Measurements from ENCODE around the gene RHBDF2.
"Not testable (repeated sequence)": the region's sequence is repeated elsewhere in the genome, so short reads cannot be mapped to it uniquely, and the experiment has no call there.

Gene RHBDF2

DNA sequence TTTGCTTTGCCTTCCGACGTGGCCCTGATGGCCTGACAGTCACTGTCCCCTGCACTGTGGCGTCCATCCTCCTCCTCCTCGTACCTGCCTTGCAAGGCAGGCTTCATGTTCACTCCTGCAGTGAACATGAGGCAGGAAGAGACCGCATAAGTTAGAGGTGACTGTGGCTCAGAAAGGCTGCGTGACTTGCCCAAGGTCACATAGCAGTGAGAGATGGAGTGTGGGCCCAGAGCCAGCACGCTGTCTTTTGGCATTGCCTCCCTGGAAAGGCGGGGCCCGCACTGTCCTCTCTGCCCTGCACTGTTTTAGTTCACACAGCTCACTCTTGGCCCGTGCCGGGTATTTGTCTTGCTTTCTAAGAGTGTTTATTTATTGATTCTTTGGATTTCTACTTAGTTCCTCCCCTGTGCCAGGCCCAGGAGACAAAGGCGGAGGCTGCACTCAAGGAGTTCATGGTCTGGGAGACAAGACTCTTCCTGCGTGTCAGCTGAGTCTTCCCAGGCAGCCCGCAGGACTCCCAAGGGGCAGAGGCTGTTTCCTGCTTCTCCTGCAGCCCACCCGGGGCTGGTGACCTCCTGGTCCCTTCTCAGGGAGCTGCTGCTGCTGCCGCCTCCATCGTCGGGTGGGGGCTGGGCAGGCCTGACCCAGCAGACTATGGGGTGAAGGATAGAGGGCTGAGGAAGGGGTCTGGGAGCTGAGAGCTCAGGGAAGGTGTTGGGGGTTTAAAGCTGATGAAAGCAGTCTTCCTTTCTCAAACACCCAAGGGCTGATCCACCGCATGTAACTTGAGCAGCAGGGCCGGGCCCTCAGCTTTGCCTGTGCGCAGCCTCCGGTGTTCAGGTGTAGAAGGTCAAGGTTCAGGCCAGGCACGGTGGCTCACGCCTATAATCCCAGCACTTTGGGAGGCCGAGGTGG lies 23.6 kb upstream of the RHBDF2 start:
- DNase-seq = peak; percentile 60

DNA sequence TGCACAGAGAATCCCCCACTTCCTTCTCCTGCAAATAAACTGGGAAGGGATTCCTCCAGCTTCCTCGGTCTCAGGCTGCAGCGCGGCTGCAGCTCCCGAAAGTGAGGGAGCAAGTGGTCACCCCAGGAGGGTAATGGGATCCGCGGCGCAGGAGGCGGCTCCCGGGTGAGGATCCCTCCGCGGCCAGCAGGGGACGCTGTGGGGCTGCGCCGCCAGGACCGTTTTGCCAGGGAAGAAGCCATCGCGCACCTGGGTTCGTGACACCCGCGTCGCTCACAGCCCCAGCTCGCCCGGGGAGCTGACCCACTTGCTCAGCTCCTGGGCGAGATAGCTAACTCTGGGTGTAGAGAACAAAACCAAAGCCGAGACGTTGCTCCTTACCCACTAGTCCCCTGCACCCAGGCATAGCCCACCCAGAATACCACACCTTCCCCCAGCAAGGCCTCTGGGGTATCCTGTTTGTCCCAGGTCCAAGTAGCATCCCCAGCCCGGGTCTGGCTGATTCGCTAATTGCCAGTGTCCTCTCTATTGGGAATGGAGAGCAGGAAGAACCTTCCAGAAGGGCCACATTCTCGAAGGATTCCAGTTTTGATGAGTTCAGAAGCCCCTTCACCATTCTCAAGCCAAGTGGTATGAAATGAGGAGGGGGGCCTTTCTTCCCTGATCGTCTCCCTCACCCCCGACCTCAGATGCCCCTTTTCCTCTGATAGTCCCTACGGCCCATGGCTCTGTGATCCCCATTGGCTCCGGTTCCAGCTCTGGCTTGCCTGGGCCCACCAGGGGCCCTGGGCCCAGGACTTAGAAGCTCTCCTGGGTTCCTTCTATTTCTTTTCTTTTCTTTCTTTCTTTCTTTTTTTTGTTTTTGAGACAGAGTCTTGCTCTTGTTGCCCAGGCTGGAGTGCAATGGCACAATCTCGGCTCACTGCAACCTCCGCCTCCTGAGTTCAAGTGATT lies 22.1 kb upstream of the RHBDF2 start:
- peak; percentile 78 for DNase-seq

DNA sequence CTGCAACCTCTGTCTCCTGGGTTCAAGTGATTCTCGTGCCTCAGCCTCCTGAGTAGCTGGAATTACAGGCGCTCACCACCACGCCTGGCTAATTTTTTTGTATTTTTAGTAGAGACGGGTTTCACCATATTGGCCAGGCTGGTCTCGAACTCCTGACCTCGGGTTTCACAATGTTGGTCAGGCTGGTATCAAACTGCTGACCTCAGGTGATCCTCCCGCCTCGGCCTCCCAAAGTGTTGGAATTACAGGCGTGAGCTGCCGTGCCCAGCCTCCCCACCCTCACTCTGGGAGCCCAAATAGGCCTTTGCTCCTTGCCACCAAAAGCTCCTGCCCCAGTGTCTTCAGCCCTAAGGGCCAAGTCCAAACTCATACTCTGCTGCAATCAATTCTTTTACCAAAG lies 20.5 kb upstream of the RHBDF2 start:
- not testable (repeated sequence) for DNase-seq

DNA sequence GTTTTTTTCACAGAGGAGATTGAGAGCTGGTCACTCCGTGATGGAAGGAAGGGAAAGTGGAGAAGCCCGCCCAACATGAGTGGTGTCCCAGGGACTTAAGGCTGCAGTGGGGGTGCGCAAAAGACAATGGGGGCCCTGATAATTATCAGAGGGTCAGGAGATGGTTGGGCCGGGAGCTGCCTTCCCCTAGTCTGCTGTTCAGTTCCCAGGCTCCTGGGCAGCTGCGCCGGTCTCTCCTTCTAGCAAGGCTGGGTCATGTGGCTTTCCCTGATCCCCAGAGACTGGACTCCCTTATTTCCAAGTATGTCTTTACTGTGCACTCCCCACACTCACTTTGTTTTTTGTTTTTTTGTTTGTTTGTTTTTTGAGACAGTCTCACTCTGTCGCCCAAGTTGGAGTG lies 20.0 kb upstream of the RHBDF2 start:
- DNase-seq = no peak

DNA sequence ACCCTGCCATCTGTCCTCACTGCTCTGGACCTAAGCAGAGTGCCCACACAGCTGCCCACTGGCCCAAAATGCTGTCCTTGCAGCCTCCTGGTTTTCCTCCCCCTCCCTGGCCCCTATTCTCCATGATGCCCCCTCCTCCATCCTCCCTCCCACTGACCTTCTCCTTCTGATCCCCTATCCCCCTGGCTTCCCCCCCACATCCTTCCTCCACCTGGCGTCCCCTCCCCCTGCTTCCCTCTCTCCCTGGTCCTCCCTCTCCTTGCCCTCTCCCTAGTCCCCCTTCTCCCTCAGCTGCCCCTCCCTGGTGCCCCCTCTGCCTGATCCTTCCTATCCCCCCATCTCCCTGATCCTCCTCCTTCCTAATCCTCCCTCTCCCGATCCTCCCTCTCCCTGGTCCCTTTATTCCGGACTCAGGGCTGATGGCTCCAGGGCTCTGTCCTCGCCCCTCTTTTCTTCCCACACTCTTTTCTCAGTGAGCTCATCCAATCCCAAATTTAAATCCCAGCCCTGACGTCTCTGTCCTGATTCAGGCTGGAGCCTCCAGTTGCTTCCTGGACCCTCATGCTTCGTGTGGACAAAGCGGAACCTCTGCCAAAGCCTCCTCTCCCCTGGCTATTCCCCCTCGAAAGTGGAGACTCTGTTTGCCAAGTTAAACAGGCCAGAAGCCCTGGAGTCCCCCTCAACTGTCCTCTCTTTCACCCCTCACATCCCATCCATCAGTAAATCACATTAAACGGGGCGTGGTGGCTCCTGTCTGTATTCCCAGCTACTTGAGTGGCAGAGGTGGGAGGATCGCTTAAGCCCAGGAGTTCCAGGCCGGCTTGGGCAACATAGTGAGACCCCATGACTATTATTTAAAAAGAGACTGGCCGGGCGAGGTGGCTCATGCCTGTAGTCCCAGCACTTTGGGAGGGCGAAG lies 18.1 kb upstream of the RHBDF2 start:
- no peak for DNase-seq

- DNase-seq = no peak
Measured at GRCh38 chr17:76517638-76518038, 16.4 kb upstream of the RHBDF2 start.

- DNase-seq = no peak
Measured at GRCh38 chr17:76515274-76515949, 14.2 kb upstream of the RHBDF2 start.

DNA sequence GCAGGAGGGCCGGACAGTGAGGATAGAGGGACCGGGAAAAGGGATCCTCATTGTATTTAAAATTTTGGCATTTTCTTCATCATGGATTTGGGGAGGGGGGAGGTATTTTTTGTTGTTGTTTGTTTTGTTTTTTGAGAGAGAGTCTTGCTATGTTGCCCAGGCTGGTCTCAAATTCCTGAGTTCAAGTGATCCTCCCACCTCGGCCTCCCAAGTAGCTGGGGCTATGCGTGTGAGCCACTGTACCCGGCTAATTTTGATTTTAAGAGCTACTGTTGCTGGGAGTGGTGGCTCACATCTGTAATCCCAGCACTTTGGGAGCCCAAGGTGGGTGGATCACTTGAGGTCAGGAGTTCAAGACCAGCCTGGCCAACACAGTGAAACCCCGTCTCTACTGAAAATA lies 13.1 kb upstream of the RHBDF2 start:
- not testable (repeated sequence) for DNase-seq

GRCh38 chr17:76513306-76513692 lies 12.1 kb upstream of the RHBDF2 start:
- DNase-seq = no peak

DNA sequence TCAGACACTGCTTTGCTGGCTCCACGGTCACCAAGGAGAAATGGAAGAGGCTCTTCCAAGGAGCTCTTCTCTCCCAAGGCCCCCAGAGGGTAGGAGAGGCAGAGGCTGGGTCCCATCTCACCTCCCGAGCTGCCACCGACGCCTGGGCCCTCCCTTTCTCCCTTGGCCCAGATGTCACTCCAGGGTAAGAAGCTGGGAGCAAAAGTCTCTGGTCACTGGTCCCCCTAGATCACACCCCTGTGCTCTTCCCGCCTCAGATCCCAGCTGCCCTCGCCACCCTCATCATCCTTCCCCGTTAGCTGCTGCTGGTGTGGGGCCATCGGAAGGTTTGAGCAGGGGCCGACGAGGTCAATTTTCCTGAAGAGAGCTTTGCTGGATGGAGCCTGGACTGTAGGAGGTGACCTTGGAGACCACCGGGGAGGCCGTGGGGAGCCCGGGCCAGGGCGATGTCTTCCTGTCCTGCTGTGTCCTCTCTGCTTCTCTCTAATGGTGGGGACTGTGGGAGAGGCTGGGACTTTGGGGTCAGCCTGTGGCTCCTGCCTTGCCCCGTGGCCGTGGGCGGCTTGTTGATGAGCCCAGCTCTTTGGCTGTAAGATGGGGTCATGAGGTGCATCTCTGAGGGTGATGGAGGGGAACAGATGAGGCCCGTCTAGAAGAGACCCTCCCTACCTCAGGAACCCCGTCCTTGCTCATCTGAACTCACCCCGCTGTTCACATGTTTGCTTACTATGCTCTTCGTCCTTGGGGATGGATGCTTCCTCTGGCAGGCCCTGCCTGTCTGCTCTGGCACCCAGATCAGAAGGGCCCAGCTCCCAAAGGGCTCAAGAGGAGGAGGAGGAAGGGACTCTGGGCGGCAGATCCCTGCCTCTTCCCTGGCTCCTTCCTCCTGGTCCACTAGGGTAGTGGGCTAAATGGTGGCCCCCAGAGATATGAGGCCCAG lies 11.4 kb upstream of the RHBDF2 start:
- DNase-seq = no peak

GRCh38 chr17:76511668-76512365 lies 10.6 kb upstream of the RHBDF2 start:
- DNase-seq = no peak

DNA sequence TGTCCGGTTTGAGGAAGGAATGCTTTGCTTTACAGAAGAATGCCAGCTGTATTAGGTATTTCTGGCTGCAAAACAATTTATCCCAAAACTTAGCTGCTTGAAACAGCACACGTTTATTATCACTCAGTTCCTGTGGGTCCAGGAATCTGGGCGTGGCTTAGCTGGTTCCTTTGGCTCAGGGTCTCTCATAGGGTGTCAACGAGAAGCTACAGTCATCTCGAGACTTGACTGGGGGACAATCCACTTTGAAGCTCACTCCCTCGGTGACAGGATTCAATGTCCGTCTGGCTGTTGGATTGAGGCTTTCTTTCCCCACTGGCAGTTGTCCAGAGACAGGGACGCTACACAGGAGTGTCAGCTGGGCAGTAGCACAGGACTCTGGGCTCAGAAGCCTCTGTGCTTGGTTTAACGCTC lies 9.6 kb upstream of the RHBDF2 start:
- no peak for DNase-seq

GRCh38 chr17:76508472-76509063 lies 7.3 kb upstream of the RHBDF2 start:
- DNase-seq = not testable (repeated sequence)

- DNase-seq = peak; percentile 74
Measured at GRCh38 chr17:76506408-76507345, 5.5 kb upstream of the RHBDF2 start.

DNA sequence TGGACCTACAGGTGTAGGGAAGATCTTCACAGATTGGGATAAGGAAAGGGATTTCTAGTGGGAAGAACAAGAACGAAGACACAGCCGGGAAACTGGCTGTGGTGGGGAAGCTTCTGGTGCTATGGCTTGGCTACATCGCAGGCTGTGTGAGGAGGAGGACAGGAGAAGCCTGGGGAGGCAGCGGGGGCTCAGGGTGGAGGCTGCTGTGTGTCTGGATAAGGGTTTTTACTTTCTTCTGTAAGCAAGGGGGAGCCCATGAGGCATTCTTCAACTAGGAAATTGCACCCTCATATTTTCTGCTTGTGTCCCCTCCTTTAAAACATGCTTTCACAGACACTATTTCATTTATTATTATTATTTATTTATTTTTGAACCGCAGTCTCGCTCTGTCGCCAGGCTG lies 2.9 kb upstream of the RHBDF2 start:
- DNase-seq = no peak

DNA sequence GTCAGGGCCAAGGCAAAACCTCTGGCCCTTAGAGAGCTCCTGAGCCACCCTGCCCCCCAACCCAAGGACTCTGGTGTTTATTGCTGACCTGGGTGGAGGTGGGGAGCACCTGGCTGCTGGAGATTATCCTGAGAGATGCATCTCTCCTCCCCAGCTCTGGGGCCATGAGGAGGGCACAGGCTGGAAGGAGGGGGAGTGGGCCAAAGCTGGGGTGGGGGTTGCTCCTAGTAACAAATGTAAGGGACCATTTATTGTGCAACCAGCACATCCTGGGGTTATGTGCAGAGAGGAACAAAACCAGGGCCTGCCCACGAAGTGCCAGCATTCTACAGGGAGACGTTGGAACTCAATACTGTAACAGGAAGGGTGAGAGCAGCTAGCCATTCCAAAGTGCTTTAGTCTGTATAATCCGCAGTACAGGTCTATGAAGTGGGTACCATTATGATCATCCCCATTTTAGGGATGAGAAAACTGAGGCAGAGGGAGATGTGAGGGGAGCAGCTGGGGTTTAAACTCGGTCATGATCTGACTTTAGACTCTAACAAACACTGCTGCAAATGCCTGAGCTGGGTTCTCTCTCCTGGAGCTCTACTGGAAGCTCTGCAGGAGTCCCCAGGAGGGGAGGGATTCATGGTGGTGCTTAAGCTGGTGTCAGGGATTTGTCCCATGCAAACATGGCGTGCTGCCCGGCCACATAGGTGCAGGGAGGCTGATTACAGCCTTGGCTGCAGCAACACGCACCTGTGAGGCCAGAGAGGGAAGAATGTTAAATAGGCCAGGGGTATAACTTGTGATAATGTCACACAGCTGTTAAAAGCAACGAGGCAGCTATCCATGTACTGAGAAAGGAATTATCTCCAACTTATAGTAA lies 1.4 kb upstream of the RHBDF2 start:
- DNase-seq = no peak

GRCh38 chr17:76501827-76502307 lies 644 bp upstream of the RHBDF2 start:
- DNase-seq = no peak

Data from right kidney (tissue), 1 donor.